ENCODE data around the gene WNT8B.

WNT8B gene

GRCh38 chr10:100442548-100442947 is 20.3 kb upstream of the WNT8B start:
- H3K9me3 ChIP-seq (ENCODE audit: insufficient read depth, low read length) = no peaks in the 10 kb centered on the region
- H3K4me1 ChIP-seq (ENCODE audit: low read length) = no peaks in the 10 kb centered on the region
- H3K4me3 ChIP-seq (ENCODE audit: low read length) = no peak overlapping the region
- no peak for TF ChIP-seq CTCF (IDR thresholded peaks at IDR 0.05; ENCODE audit: low read depth, low read length)
- no peak for TF ChIP-seq EZH2phosphoT487 (IDR thresholded peaks at IDR 0.05; ENCODE audit: low read depth)
- H3K4me2 ChIP-seq (ENCODE audit: low read length) = no peak overlapping the region
- H4K20me1 ChIP-seq (ENCODE audit: insufficient read depth, low read length) = no peaks in the 10 kb centered on the region
- H3K9ac ChIP-seq (ENCODE audit: low read length) = no peak overlapping the region
- H3K27ac ChIP-seq (ENCODE audit: low read length) = no peak overlapping the region
- H2AFZ ChIP-seq (ENCODE audit: low read depth, low read length) = no peak overlapping the region
- no peaks in the 10 kb centered on the region for H3K27me3 ChIP-seq (ENCODE audit: low read depth, low read length)
- H3K36me3 ChIP-seq (replicated peaks; ENCODE audit: low read depth, low read length) = no peaks in the 10 kb centered on the region
- no peaks in the 10 kb centered on the region for H3K79me2 ChIP-seq (ENCODE audit: low read length)

- Histone ChIP-seq H3K27ac (ENCODE audit: low read length) (no peak overlapping the region), H3K9me3 (ENCODE audit: insufficient read depth, low read length) (no peaks in the 10 kb centered on the region), H3K79me2 (ENCODE audit: low read length) (no peaks in the 10 kb centered on the region), H3K4me2 (ENCODE audit: low read length) (no peak overlapping the region), H3K9ac (ENCODE audit: low read length) (no peak overlapping the region), H3K4me1 (ENCODE audit: low read length) (no peaks in the 10 kb centered on the region), H4K20me1 (ENCODE audit: insufficient read depth, low read length) (no peaks in the 10 kb centered on the region), H2AFZ (ENCODE audit: low read depth, low read length) (no peak overlapping the region), H3K27me3 (ENCODE audit: low read depth, low read length) (no peaks in the 10 kb centered on the region), H3K36me3 (replicated peaks; ENCODE audit: low read depth, low read length) (no peaks in the 10 kb centered on the region), H3K4me3 (ENCODE audit: low read length) (no peak overlapping the region)
- TF ChIP-seq CTCF (IDR thresholded peaks at IDR 0.05; ENCODE audit: low read depth, low read length) (no peak), EZH2phosphoT487 (IDR thresholded peaks at IDR 0.05; ENCODE audit: low read depth) (no peak)
Measured at GRCh38 chr10:100446130-100446761, 16.6 kb upstream of the WNT8B start.

- Histone ChIP-seq H3K4me2 (ENCODE audit: low read length) (no peak overlapping the region), H3K79me2 (ENCODE audit: low read length) (no peaks in the 10 kb centered on the region)
- TF ChIP-seq CTCF (IDR thresholded peaks at IDR 0.05; ENCODE audit: low read depth, low read length) (no peak), EZH2phosphoT487 (IDR thresholded peaks at IDR 0.05; ENCODE audit: low read depth) (no peak)
Measured at GRCh38 chr10:100447663-100448062, 15.1 kb upstream of the WNT8B start.

GRCh38 chr10:100448951-100449350 is 13.9 kb upstream of the WNT8B start:
- no peak for TF ChIP-seq EZH2phosphoT487 (IDR thresholded peaks at IDR 0.05; ENCODE audit: low read depth)
- no peak for TF ChIP-seq CTCF (IDR thresholded peaks at IDR 0.05; ENCODE audit: low read depth, low read length)
- no peak overlapping the region for H3K4me3 ChIP-seq (ENCODE audit: low read length)
- H3K36me3 ChIP-seq (replicated peaks; ENCODE audit: low read depth, low read length) = no peaks in the 10 kb centered on the region
- no peak overlapping the region for H3K27ac ChIP-seq (ENCODE audit: low read length)
- no peaks in the 10 kb centered on the region for H4K20me1 ChIP-seq (ENCODE audit: insufficient read depth, low read length)
- no peaks in the 10 kb centered on the region for H3K79me2 ChIP-seq (ENCODE audit: low read length)
- H3K9me3 ChIP-seq (ENCODE audit: insufficient read depth, low read length) = no peaks in the 10 kb centered on the region
- H3K4me1 ChIP-seq (ENCODE audit: low read length) = no peaks in the 10 kb centered on the region
- H3K9ac ChIP-seq (ENCODE audit: low read length) = no peak overlapping the region
- H3K4me2 ChIP-seq (ENCODE audit: low read length) = no peak overlapping the region
- no peaks in the 10 kb centered on the region for H3K27me3 ChIP-seq (ENCODE audit: low read depth, low read length)
- H2AFZ ChIP-seq (ENCODE audit: low read depth, low read length) = no peak overlapping the region

More at GRCh38 chr10:100447663-100448062, 15.1 kb upstream of the WNT8B start:
- Histone ChIP-seq H3K27ac (ENCODE audit: low read length) (no peak overlapping the region), H3K4me1 (ENCODE audit: low read length) (no peaks in the 10 kb centered on the region), H3K9me3 (ENCODE audit: insufficient read depth, low read length) (no peaks in the 10 kb centered on the region), H3K9ac (ENCODE audit: low read length) (no peak overlapping the region), H3K36me3 (replicated peaks; ENCODE audit: low read depth, low read length) (no peaks in the 10 kb centered on the region), H3K4me3 (ENCODE audit: low read length) (no peak overlapping the region), H3K27me3 (ENCODE audit: low read depth, low read length) (no peaks in the 10 kb centered on the region), H4K20me1 (ENCODE audit: insufficient read depth, low read length) (no peaks in the 10 kb centered on the region), H2AFZ (ENCODE audit: low read depth, low read length) (no peak overlapping the region)
